Measurements from ENCODE around the gene RPL32.
"Not testable (repeated sequence)": the region's sequence is repeated elsewhere in the genome, so short reads cannot be mapped to it uniquely, and the experiment has no call there.

Gene RPL32

GRCh38 chr3:12841149-12841969 is at the start of gene RPL32:
RPL32 (minus strand) TSS chr3:12841565; CDS start chr3:12840237, 1,328 bp downstream.
- DNase-seq (ENCODE audit: low read depth) = peak; percentile 74

DNA sequence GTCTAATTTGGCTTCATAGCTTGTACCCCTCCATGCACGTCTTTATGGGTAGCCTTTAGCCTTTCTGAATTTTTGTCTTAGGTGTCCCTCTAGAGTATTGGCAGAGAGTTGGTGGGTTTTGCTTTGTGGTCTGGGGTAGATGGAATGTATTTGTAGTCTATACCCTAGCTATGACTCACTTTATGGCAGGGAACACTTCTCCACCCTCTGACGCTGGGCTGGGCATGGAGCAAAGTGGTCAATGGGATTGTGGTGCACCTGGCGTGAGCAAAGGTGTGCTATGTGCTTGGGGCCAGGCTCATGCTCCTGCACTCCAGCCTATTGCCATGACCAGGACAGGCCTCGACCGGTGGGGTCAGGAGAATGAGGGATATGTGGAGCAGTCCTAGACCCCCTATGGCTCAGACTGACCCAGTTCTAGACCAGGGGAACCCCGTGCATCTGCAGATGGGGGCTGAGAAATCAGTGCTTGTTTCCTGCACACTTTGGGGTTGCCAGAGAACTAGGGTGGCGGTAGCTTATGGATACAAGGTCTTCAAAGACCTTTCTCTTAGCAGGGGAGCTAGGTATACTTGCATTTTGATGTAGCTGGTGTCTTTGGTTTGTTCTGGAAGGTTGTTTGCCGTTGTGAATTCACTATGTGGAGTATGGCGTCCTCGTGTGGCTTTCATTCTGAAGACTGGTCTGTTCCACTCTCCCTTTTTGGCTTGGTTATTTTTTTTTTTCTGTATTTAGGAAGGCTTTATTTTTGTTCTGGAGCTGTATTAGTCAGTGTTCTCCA is 49.4 kb upstream of the RPL32 start:
- no peak for DNase-seq (ENCODE audit: low read depth)

DNA sequence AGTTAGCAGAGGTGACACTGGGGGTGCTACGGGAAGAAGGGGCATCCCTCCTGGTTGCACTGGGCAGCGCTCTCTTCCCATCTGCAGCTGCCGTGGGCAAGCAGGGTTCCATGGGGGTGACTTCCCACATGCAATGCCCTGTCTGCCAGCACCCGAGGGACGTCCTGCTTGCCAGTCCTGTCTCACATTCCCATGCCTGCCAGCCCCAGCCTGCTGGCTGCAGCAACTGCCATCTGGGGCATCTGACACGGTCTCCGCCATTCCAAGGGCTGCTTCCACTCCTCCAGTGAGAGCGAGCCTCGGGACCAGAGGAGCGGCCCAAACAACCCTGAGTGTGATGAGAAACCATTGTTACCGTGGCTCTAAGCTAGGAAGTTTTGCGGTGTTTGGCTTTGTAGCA is 45.4 kb upstream of the RPL32 start:
- no peak for DNase-seq (ENCODE audit: low read depth)

DNA sequence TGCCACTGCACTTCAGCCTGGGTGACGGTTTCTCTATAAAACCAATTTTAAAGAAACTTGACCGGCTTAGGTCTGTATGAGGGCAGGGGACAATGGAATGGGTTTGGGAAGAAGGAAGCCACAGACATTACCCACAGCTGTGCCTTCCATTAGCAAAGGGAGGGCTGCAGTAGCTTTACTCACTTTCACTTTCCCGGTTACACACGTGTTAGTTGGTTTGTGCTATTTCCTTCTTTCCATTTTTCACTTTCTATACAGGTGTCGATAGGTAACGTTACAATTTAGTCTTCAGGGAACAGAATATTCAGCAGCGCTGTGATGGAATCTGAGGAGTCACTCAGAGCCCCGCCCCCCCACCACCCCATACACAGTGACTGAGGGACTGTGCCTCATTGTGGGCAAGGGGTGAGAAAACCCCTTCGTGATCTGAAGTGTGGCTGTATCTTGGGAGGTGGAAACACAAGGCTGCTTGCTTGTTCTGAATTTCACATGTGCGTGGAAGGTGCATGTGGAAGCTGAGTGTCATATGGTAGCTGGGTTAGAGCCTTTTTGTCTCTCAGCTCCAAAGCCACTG is 44.8 kb upstream of the RPL32 start:
- no peak for DNase-seq (ENCODE audit: low read depth)

- DNase-seq (ENCODE audit: low read depth) = no peak
Measured at GRCh38 chr3:12885583-12885930, 44.2 kb upstream of the RPL32 start.

DNA sequence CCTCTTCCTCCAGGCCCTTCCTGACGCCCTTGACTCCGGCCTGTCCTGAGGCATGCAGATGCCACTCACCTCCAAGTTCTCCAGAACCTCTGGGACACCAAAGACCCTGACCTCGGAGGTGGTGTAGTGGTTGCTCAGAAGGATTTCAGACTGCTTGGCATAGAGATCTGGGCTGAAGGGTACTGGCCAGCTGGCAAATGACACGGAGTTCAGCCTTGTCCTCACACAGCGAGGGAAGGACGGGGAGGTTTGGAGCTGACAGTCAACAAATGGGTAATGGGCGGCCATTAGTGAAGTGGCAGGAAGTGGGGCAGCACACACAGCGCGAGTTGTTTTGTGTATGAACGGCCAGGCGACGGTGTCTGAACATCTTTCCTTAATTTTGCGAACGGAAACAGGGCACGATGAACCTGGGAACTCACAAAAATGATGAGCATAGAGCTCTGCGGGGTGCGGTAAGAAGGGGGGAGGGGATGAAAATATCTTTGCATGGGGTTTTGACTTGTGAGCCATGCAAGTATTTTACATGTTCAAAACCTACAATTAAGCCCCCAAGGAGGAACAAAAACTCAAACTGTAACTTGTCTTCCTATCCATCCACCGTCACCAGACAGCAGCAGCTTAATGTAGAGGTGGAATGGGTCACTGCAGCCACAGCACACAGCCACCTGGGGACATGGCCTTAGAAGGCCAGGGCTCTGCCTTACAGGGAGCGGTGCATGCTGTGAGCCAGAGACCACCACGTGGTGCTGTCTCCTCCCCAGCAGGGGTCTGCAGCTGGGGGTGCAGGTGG is 43.6 kb upstream of the RPL32 start:
- DNase-seq (ENCODE audit: low read depth) = no peak

DNA sequence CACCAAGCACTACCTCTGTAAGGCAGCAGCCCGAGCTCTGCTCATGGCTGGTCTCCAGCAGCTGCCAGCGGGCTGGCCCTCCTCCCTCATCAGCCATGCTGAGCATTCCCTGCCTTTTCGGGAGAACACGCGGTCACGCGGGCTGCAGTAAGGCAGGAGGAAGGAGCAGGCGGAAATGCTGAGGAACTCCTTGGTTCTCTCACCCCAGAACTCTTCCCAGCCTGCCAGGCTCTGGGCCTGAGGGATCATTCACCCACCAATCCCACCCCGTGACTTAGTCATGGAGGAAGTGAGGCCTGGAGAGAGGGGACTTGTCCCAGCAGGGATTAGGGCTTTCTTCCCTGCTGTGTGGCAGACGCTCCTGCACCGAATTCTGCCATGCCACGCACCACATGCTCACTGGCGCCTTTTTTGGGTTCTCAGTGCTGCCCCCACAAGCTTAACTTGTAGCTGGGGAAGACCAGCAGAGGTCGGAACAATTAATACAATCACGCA is 42.9 kb upstream of the RPL32 start:
- no peak for DNase-seq (ENCODE audit: low read depth)

DNA sequence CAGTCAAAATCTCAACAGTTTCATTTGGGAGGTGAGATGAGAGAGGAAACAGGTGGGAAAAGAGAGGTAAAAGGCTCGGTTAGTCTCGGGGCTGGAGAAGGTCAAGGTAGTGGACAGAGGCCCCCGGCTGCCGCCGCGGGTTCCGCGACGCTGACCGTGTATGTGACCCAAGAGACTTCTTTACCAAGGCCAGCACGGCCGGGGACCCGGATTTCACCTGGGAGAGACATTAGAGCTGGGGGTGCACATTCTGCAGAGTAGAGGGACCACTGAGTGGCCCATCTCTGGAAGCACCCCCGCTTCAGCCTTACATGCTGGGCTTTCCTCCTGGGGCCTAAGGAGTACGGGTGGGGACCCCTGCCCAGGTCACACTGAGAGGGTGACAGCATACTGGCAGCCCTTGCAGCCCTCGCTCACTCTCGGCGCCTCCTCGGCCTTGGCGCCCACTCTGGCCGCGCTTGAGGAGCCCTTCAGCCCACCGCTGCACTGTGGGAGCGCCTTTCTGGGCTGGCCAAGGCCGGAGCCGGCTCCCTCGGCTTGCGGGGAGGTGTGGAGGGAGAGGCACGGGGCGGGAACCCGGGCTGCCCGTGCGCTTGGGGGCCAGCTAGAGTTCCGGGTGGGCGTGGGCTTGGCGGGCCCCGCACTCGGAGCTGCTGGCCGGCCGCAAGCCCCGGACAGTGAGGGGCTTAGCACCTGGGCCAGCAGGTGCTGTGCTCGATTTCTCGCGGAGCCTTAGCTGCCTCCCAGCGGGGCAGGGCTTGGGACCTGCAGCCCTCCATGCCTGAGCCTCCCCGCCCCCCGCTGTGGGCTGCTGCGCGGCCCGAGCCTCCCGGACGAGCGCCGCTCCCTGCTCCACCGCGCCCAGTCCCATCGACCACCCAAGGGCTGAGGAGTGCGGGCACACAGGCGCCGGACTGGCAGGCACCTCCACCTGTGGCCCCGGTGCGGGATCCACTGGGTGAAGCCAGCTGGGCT is 41.3 kb upstream of the RPL32 start:
- no peak for DNase-seq (ENCODE audit: low read depth)

DNA sequence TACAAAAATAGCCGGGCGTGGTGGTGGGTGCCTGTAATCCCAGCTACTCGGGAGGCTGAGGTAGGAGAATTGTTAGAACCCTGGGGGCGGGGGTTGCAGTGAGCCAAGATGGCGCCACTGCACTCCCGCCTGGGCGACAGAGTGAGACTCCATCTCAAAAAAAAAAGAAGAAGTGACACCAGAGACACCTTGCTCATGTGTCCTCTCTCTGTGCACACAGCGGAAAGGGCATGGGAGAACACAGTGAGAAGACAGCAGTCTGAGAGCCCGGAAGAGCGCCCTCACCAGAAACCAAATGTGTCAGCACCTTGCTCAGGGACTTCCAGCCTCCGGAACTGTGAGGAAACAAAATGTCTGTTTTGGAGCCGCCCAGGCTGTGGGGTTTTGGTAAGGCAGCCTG is 40.5 kb upstream of the RPL32 start:
- DNase-seq (ENCODE audit: low read depth) = not testable (repeated sequence)

DNA sequence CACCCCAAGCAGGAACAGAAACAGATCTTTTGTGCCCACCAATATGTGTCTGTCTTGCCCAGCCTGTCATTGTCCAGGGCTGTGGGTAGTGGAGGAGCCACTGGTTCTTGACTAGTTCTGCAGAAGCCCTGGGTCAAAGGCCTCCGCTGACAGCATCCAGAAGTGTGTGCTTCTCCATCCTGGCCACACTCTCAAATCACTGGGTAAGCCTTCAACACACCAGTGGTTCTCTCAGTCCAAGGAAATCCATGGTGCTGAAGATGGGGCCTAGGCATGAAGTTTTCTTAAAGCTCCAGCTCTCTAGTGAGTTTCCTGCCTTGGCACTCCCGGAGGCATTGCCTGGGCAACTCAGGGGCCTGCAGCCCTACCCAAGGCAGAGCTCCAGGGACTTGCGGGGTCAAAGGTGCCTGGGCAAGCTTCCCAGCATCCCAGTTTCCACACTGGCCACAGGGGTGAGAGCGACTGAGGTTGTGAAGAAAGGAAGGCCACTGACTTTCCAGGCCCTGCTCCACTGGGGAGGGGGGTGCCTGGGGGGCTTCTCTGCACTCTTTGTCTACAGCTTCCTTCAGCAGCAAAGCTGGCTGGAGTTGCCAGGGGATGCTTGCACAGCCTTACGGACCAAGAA is 37.9 kb upstream of the RPL32 start:
- DNase-seq (ENCODE audit: low read depth) = no peak

GRCh38 chr3:12878758-12879157 is 37.4 kb upstream of the RPL32 start:
- DNase-seq (ENCODE audit: low read depth) = not testable (repeated sequence)

DNA sequence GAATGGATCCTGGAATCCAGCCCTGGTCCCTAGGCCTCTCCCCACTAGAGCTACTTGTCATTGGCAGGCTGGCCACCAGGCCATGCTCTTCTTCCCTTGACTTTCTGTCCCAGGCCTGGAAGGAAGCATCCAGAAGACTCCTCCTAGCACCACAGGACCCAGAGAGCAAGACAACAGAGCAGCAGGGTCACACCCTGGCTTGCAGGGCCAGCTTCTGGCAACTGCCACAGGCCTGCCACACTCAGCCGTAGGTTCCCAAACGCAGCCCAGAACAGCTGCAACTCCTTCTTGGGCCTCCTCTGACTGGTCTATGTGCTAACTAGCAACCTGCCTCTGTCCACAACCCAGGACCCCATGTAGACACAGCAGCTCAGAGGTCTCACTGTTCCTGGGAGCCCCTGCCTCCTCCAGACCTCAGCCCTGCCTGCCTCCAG is 36.8 kb upstream of the RPL32 start:
- DNase-seq (ENCODE audit: low read depth) = no peak

DNA sequence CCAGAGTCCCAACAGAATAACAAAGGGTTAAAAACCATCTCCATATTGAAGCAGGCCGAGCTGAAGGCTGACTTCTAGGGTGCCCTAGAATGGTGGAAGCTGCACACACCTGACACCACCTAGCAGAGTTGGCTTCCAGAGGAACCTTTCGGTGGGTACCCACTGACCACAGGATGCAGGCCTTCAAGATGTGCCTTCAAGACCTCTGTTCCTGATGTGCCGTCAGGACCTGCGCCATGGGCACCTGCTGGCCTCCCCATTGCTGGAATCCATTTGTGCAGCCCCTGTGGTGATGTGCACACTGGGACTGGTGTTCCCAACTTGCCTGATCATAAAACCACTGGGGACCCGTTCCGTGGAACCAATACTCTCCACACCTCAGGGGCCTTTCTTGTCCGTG is 35.7 kb upstream of the RPL32 start:
- no peak for DNase-seq (ENCODE audit: low read depth)

GRCh38 chr3:12875857-12876836 is 34.8 kb upstream of the RPL32 start:
- DNase-seq (ENCODE audit: low read depth) = no peak

- DNase-seq (ENCODE audit: low read depth) = no peak
Measured at GRCh38 chr3:12871404-12871983, 30.1 kb upstream of the RPL32 start.

DNA sequence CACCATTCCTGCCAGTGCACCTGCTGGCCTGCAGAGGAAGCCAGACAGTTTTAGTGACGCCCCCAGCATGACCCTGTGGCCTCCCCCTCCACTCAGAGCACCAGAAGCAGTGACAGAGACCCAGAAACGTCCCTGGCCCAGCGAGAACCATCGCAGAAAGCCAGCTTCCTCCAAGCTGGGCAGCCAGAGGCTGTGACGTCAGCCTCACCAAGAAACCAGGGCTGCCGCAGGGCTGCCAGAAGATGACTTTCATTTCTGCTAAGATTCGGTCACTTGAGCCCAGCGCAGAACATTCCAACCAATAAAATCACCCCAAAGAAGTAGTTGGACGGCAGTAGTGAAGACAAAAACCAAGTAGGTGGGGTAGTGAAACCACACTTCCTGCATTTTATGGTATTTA is 29.6 kb upstream of the RPL32 start:
- DNase-seq (ENCODE audit: low read depth) = no peak

DNA sequence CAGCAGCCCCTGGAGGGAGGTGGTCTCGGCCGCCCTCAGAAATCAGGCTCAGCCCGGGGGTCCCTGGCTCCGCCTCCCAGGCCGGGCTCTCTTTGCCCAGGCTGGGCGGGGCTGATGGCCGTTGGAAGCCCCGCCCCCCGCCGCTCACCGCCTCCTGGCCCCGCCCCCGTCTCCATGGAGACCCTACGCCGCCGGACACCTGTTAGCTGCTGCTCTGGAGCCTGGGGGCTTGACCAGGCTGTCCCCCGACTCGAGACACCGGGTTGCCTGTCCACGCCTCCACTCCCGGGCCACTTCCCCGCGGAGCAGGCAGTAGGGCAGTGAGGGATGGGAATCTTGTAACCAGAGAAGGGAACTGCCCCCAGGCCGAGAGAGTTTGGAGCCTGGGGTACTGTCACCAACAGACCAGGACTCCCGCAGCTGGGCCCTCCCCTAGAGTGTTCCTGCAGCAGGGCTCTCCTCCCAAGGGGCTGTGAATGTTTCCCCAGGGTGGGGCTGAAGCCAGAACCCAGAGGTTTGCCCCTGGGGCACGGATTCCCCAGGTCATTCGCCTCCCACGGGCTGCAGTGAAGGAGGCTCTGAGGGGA is 27.8 kb upstream of the RPL32 start:
- DNase-seq (ENCODE audit: low read depth) = peak; percentile 11

Measured in activated T-helper 9 cell treated with anti-CD3 and anti-CD28 coated beads, Interleukin-2, amount 50 U/mL, for 16 hours (primary cell).